Neural progenitor cell (in vitro differentiated cells): ENCODE measurements around the gene KLKB1. TPM values are rescaled to one million over a fixed set of nuclear protein-coding genes. Genes with fewer than 3 reads are reported as not detected.
"Not testable (repeated sequence)": the region's sequence is repeated elsewhere in the genome, so short reads cannot be mapped to it uniquely, and the experiment has no call there.

Experiments used
- DNase-seq: peaks from one replicate; pipeline ENCODE4 v3.0.0-alpha.2; 2016; ENCODE audit warnings: low spot score
- H2AFZ ChIP-seq: fragments of 200-600 bp; sonication (generic); replicated peaks from 2 replicates; pipeline ENCODE4 v1.6.1; 2016; ENCODE audit warnings: antibody characterized with exemption
- H3F3A ChIP-seq: fragments of 200-600 bp; sonication (generic); 2 replicates; pipeline ENCODE4 v1.6.1; 2016; ENCODE audit warnings: antibody characterized with exemption, low read depth
- H3K27ac ChIP-seq: fragments of 200-600 bp; sonication (generic); 2 replicates; pipeline ENCODE4 v1.5.1; 2016; ENCODE audit warnings: mild to moderate bottlenecking
- H3K27me3 ChIP-seq: fragments of 200-600 bp; sonication (generic); 2 replicates; pipeline ENCODE4 v1.6.1; 2016; ENCODE audit warnings: mild to moderate bottlenecking, moderate library complexity
- H3K36me3 ChIP-seq: fragments of 200-600 bp; sonication (generic); 2 replicates; pipeline ENCODE4 v1.5.1; 2016
- H3K4me1 ChIP-seq: fragments of 200-600 bp; sonication (generic); 2 replicates; pipeline ENCODE4 v1.6.1; 2016; ENCODE audit warnings: mixed run types
- H3K4me2 ChIP-seq: fragments of 200-600 bp; sonication (generic); 2 replicates; pipeline ENCODE4 v1.6.1; 2016
- H3K4me3 ChIP-seq: fragments of 200-600 bp; sonication (generic); 2 replicates; pipeline ENCODE4 v1.5.1; 2016
- H3K79me2 ChIP-seq: fragments of 200-600 bp; sonication (generic); 2 replicates; pipeline ENCODE4 v1.6.1; 2016; ENCODE audit warnings: low read depth
- H3K9ac ChIP-seq: fragments of 200-600 bp; sonication (generic); 2 replicates; pipeline ENCODE4 v1.6.1; 2016
- H3K9me3 ChIP-seq: fragments of 200-600 bp; sonication (generic); 2 replicates; pipeline ENCODE4 v1.5.1; 2016; ENCODE audit warnings: low read depth
- H4K20me1 ChIP-seq: fragments of 200-600 bp; sonication (generic); 2 replicates; pipeline ENCODE4 v1.6.1; 2016; ENCODE audit warnings: low read depth
- H3K27ac Mint-ChIP-seq: 3 replicates; pipeline ENCODE4 v1.8.0; 2021; ENCODE audit warnings: mixed read lengths
- H3K27me3 Mint-ChIP-seq: 2 replicates; pipeline ENCODE4 v1.8.0; 2022; ENCODE audit warnings: low read depth, mild to moderate bottlenecking, inconsistent platforms, moderate library complexity, mixed read lengths; ENCODE audit not compliant: insufficient read depth
- H3K36me3 Mint-ChIP-seq: 3 replicates; pipeline ENCODE4 v1.8.0; 2021; ENCODE audit warnings: mixed read lengths
- H3K4me1 Mint-ChIP-seq: 3 replicates; pipeline ENCODE4 v1.8.0; 2021; ENCODE audit warnings: mixed read lengths
- H3K4me3 Mint-ChIP-seq: 3 replicates; pipeline ENCODE4 v1.8.0; 2021; ENCODE audit warnings: mild to moderate bottlenecking, moderate library complexity, mixed read lengths
- H3K9me3 Mint-ChIP-seq: 3 replicates; pipeline ENCODE4 v1.8.0; 2020; ENCODE audit warnings: mixed read lengths
- EZH2 ChIP-seq: fragments of 200-600 bp; sonication (generic); IDR thresholded peaks from 2 replicates; pipeline ENCODE4 v1.6.1; 2017; ENCODE audit warnings: antibody characterized with exemption, mild to moderate bottlenecking, moderate library complexity
- EZH2phosphoT487 ChIP-seq: fragments of 200-600 bp; sonication (generic); IDR thresholded peaks from 2 replicates; pipeline ENCODE4 v1.6.1; 2017; ENCODE audit warnings: antibody characterized with exemption
- total RNA-seq: library from RNA; depleted of rRNA; stranded (reverse); fragments of >200 nt; gene quantifications from 2 replicates; pipeline ENCODE4 v1.2.3, GENCODE V29; 2015; ENCODE audit warnings: low replicate concordance
- TF ChIP-seq, protein P1 (sequence below): fragments of 200-600 bp; sonication (generic); IDR thresholded peaks from 2 replicates; pipeline ENCODE4 v1.5.1; 2017; ENCODE audit warnings: antibody characterized with exemption, mild to moderate bottlenecking

The KLKB1 gene
- total RNA-seq, 1 donor from 2014 or later: 0.39 TPM

DNA sequence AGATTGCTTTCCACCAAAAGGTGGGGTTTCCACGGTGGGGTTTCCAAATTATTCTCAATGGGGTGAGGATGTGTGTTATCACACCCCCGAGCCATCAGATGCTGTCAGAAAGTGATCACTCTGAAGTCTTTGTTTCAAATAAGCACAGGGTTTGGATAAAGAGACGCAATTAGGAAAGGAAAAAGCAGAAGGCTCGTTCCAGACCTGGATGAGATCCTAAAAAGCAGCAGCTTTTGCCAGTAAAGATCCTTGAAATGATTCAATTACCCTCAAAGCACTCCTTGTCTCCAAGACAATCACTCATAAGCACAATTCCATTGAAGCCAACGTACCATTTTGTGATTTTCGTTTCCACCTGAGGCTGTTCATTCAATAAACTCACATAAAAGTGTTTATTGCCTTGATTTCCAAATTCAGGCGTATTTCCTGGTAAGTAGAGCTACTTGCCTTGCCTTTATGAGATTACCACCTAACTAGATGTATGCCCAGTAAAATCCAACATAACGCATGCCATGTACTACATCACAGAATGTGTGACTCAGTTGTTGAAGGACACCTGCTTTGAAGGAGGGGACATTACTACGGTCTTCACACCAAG is 43.9 kb downstream of the KLKB1 start:
- no peak for DNase-seq
- H3K4me3 Mint-ChIP-seq: no peak overlapping the region
- no peak overlapping the region for H3K9ac ChIP-seq
- H3K79me2 ChIP-seq: no peaks in the 10 kb centered on the region
- TF ChIP-seq, protein P1, sequence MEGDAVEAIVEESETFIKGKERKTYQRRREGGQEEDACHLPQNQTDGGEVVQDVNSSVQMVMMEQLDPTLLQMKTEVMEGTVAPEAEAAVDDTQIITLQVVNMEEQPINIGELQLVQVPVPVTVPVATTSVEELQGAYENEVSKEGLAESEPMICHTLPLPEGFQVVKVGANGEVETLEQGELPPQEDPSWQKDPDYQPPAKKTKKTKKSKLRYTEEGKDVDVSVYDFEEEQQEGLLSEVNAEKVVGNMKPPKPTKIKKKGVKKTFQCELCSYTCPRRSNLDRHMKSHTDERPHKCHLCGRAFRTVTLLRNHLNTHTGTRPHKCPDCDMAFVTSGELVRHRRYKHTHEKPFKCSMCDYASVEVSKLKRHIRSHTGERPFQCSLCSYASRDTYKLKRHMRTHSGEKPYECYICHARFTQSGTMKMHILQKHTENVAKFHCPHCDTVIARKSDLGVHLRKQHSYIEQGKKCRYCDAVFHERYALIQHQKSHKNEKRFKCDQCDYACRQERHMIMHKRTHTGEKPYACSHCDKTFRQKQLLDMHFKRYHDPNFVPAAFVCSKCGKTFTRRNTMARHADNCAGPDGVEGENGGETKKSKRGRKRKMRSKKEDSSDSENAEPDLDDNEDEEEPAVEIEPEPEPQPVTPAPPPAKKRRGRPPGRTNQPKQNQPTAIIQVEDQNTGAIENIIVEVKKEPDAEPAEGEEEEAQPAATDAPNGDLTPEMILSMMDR: no peak
- TF ChIP-seq EZH2phosphoT487: no peak
- TF ChIP-seq EZH2: no peak
- no peaks in the 10 kb centered on the region for H3K9me3 Mint-ChIP-seq
- H3K4me1 Mint-ChIP-seq: peaks cover 10% of the 10 kb centered on the region
- no peaks in the 10 kb centered on the region for H3K27me3 Mint-ChIP-seq
- H3K4me1 ChIP-seq: peaks cover 4% of the 10 kb centered on the region
- H3K4me2 ChIP-seq: no peak overlapping the region
- no peaks in the 10 kb centered on the region for H4K20me1 ChIP-seq
- H2AFZ ChIP-seq: no peak overlapping the region
- H3F3A ChIP-seq: no peaks in the 10 kb centered on the region
- H3K27ac ChIP-seq: no peak overlapping the region
- H3K27me3 ChIP-seq: no peaks in the 10 kb centered on the region
- H3K27ac Mint-ChIP-seq: no peak overlapping the region
- H3K36me3 Mint-ChIP-seq: no peaks in the 10 kb centered on the region
- no peaks in the 10 kb centered on the region for H3K36me3 ChIP-seq
- no peaks in the 10 kb centered on the region for H3K9me3 ChIP-seq
- H3K4me3 ChIP-seq: no peak overlapping the region

DNA sequence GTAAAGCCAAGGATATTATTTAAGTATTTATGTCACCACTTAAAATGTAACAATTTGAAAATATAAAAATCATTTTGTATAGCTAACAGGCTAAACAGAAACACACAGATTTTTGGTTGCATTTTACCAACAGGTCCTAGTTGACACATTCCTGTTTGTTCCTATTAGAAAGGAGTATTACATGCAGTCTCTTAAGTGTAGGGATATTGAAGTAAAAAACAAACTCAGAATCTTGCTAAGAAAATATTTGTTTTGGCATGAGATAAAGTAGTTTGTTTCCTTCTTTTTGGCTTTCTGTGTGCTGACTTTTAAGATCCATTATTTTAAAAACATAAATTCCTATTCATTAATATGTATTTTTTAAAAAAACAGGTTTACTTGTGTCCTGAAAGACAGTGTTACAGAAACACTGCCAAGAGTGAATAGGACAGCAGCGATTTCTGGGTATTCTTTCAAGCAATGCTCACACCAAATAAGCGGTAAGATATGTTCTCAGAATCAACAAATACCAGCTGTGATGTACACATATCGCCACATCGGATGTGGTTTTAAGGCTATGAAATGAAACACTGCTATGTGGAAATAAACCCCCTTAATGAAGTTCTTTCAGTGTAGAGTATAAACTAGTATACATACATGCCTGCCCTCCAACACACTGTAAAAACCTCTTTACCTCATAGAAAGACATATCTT is 45.5 kb downstream of the KLKB1 start:
- no peak overlapping the region for H2AFZ ChIP-seq
- H3K36me3 ChIP-seq: no peaks in the 10 kb centered on the region
- Mint-ChIP-seq H3K27ac (no peak overlapping the region), H3K27me3 (peaks cover 3% of the 10 kb centered on the region), H3K4me3 (no peak overlapping the region), H3K9me3 (no peaks in the 10 kb centered on the region), H3K4me1 (no peaks in the 10 kb centered on the region), H3K36me3 (no peaks in the 10 kb centered on the region)
- no peak overlapping the region for H3K9ac ChIP-seq
- H3K9me3 ChIP-seq: no peaks in the 10 kb centered on the region
- H3K4me2 ChIP-seq: no peak overlapping the region
- no peaks in the 10 kb centered on the region for H3K4me1 ChIP-seq
- no peaks in the 10 kb centered on the region for H3K27me3 ChIP-seq
- TF ChIP-seq, protein P1: no peak
- TF ChIP-seq EZH2 (no peak), EZH2phosphoT487 (no peak)
- H3F3A ChIP-seq: no peaks in the 10 kb centered on the region
- H4K20me1 ChIP-seq: no peaks in the 10 kb centered on the region
- DNase-seq: no peak
- no peaks in the 10 kb centered on the region for H3K79me2 ChIP-seq
- H3K27ac ChIP-seq: no peak overlapping the region
- no peak overlapping the region for H3K4me3 ChIP-seq

- H3K9ac ChIP-seq, H3K27me3 Mint-ChIP-seq, H3K79me2 ChIP-seq, H3K9me3 ChIP-seq, H3K4me3 ChIP-seq, H3K27ac Mint-ChIP-seq, H3K4me1 ChIP-seq, H3K9me3 Mint-ChIP-seq, H3F3A ChIP-seq, H3K36me3 ChIP-seq, H2AFZ ChIP-seq, H3K4me1 Mint-ChIP-seq, DNase-seq, H3K4me3 Mint-ChIP-seq, H3K27me3 ChIP-seq, H3K4me2 ChIP-seq, H3K36me3 Mint-ChIP-seq, H4K20me1 ChIP-seq, H3K27ac ChIP-seq: not testable (repeated sequence)
These were observed 46.1 kb downstream of the KLKB1 start for GRCh38 chr4:186273392-186273789.

DNA sequence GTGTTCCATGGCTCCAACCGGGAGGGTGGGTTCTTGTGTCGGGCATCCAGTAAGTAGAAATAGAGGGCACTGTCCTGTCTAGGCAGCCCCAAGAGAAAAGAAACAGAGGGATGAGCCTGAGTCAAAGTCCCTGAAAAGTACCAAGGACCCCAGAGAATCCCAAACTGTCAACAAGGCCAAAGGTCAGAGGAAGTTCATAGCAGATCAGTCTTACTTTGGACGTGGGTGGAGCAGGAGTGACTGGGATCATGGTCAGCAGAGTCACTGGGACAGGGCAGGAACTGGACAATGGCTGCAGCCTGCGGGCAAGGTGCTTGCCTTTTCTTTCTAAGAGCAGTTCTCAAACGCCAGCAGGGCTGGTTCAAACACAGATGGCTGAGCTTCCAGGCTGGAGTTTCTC is 56.0 kb downstream of the KLKB1 start:
- H3K4me3 ChIP-seq: no peak overlapping the region
- H3K9me3 Mint-ChIP-seq: no peaks in the 10 kb centered on the region
- H3K9ac ChIP-seq: no peak overlapping the region
- TF ChIP-seq EZH2: no peak
- TF ChIP-seq, protein P1: no peak
- no peak for TF ChIP-seq EZH2phosphoT487
- no peak overlapping the region for H3K27ac Mint-ChIP-seq
- no peaks in the 10 kb centered on the region for H3K4me1 Mint-ChIP-seq
- H3K36me3 ChIP-seq: no peaks in the 10 kb centered on the region
- H3K4me3 Mint-ChIP-seq: no peak overlapping the region
- H2AFZ ChIP-seq: no peak overlapping the region
- H3K27me3 Mint-ChIP-seq: peaks cover 1% of the 10 kb centered on the region
- no peak for DNase-seq
- H3F3A ChIP-seq: no peaks in the 10 kb centered on the region
- H3K36me3 Mint-ChIP-seq: no peaks in the 10 kb centered on the region
- H3K4me1 ChIP-seq: no peaks in the 10 kb centered on the region
- H4K20me1 ChIP-seq: no peaks in the 10 kb centered on the region
- H3K9me3 ChIP-seq: no peaks in the 10 kb centered on the region
- H3K27ac ChIP-seq: no peak overlapping the region
- no peak overlapping the region for H3K4me2 ChIP-seq
- no peaks in the 10 kb centered on the region for H3K27me3 ChIP-seq
- H3K79me2 ChIP-seq: no peaks in the 10 kb centered on the region
